A549 (cell line): Measurements from ENCODE around the gene MINDY4. TPM values are rescaled to one million over a fixed set of nuclear protein-coding genes. Genes with fewer than 3 reads are reported as not detected.

Experiments used
- ATAC-seq, 2 experiments: fragments of 200-7000 bp in 1 of 2; fragments of >200 bp in 1 of 2; cut with Nextera tagmentation in 1 of 2; cut with Tn5 transposase in 1 of 2; 3 replicates each; pipeline versions ENCODE4 v1.8.0 to v1.9.1; 2018 to 2020; ENCODE audit warnings: mild to moderate bottlenecking in 1 of 2, moderate library complexity in 1 of 2
- CTCF ChIA-PET: fragments of 300-600 bp; sonication (Branson Sonifier 250); formaldehyde crosslinking; extraction: SDS; loops from one replicate; lab custom pipeline; 2021; ENCODE audit warnings: antibody characterized with exemption, inconsistent platforms; lab: Yijun Ruan, JAX
- POLR2A ChIA-PET: fragments of 350-600 bp; formaldehyde crosslinking; extraction: SDS; loops from one replicate; lab custom pipeline; 2021; ENCODE audit warnings: antibody characterized with exemption, inconsistent platforms; lab: Yijun Ruan, JAX
- DNase-seq, 2 experiments: peaks; one replicate each; pipeline versions ENCODE4 v3.0.0 to v3.0.0-alpha.2; 2011 to 2016; ENCODE audit warnings: low read depth in 1 of 2, low spot score in 1 of 2
- FAIRE-seq: peaks from 2 replicates; lab custom pipeline; 2011; peaks lifted over from hg19 to GRCh38; lab: Jason Lieb, UNC
- H3K27ac ChIP-seq, 2 experiments: fragments of >200 bp; sonication (Bioruptor Twin); formaldehyde crosslinking; 3 replicates each; pipeline ENCODE4 v1.5.1; 2016 to 2017
- H3K4me1 ChIP-seq: fragments of >200 bp; sonication (Bioruptor Twin); formaldehyde crosslinking; 3 replicates; pipeline ENCODE4 v1.6.1; 2016
- H3K4me2 ChIP-seq: fragments of >200 bp; sonication (Bioruptor Twin); formaldehyde crosslinking; 3 replicates; pipeline ENCODE4 v1.6.1; 2016
- H3K4me3 ChIP-seq: fragments of >200 bp; sonication (Bioruptor Twin); formaldehyde crosslinking; 3 replicates; pipeline ENCODE4 v1.5.1; 2016
- H3K9me3 ChIP-seq: fragments of >200 bp; sonication (Bioruptor Twin); formaldehyde crosslinking; 3 replicates; pipeline ENCODE4 v1.6.1; 2016
- ATOH8 ChIP-seq: fragments of 250-450 bp; sonication (Bioruptor Pico); IDR thresholded peaks from 2 replicates; pipeline ENCODE4 v1.5.0; 2020; ENCODE audit warnings: low read depth, mild to moderate bottlenecking, moderate library complexity
- CEBPB ChIP-seq, 2 experiments: fragments of >200 bp in 1 of 2; sonication (Bioruptor Twin) in 1 of 2; formaldehyde crosslinking in 1 of 2; IDR thresholded peaks; 2 replicates each; pipeline ENCODE4 v1.6.1; 2012 to 2016
- CHD2 ChIP-seq: fragments of 150-350 bp; IDR thresholded peaks from 2 replicates; pipeline ENCODE4 v1.6.1; 2014; ENCODE audit warnings: low read length; ENCODE audit not compliant: partially characterized antibody
- CTCF ChIP-seq: fragments of >200 bp; sonication (Bioruptor Twin); formaldehyde crosslinking; IDR thresholded peaks from 3 replicates; pipeline ENCODE4 v1.5.1; 2016
- E2F6 ChIP-seq: IDR thresholded peaks from 2 replicates; pipeline ENCODE4 v1.6.1; 2012; ENCODE audit warnings: low read depth, borderline replicate concordance
- EHMT2 ChIP-seq: fragments of 200-600 bp; sonication (generic); IDR thresholded peaks from 2 replicates; pipeline ENCODE4 v1.6.1; 2016; ENCODE audit warnings: antibody characterized with exemption, low read depth, mild to moderate bottlenecking, moderate library complexity
- ELK1 ChIP-seq: fragments of 150-350 bp; IDR thresholded peaks from 2 replicates; pipeline ENCODE4 v1.6.1; 2014; ENCODE audit warnings: low read depth, mild to moderate bottlenecking, low read length
- HOXA7 ChIP-seq: fragments of 250-450 bp; sonication (Bioruptor Pico); IDR thresholded peaks from 2 replicates; pipeline ENCODE4 v1.5.0; 2020; ENCODE audit warnings: mild to moderate bottlenecking, moderate library complexity
- JUNB ChIP-seq: fragments of >200 bp; sonication (Bioruptor Twin); formaldehyde crosslinking; IDR thresholded peaks from 2 replicates; pipeline ENCODE4 v1.6.1; 2016
- MYC ChIP-seq: IDR thresholded peaks from 2 replicates; pipeline ENCODE4 v1.6.1; 2012; ENCODE audit warnings: mild to moderate bottlenecking, inconsistent platforms, low read length, improper control_type of control experiment, borderline replicate concordance
- NFE2L2 ChIP-seq: fragments of 150-350 bp; conservative IDR thresholded peaks from 2 replicates; pipeline ENCODE4 v1.6.1; 2014; ENCODE audit warnings: low read length
- NR3C1 ChIP-seq: fragments of >200 bp; sonication (Bioruptor Twin); formaldehyde crosslinking; IDR thresholded peaks from 3 replicates; pipeline ENCODE4 v1.6.1; 2017
- PBX3 ChIP-seq: IDR thresholded peaks from 2 replicates; pipeline ENCODE4 v1.6.1; 2012
- RARB ChIP-seq: fragments of 250-450 bp; sonication (Bioruptor Pico); IDR thresholded peaks from 2 replicates; pipeline ENCODE4 v1.8.0; 2021; ENCODE audit warnings: mild to moderate bottlenecking, moderate library complexity
- SREBF2 ChIP-seq: fragments of 450-650 bp; IDR thresholded peaks from 2 replicates; pipeline ENCODE4 v1.6.1; 2014; ENCODE audit warnings: mild to moderate bottlenecking, moderate library complexity
- USF2 ChIP-seq: fragments of 450-650 bp; IDR thresholded peaks from 2 replicates; pipeline ENCODE4 v1.6.1; 2014; ENCODE audit warnings: antibody characterized with exemption
- WGBS: methylation state at CpG from one replicate; pipeline ENCODE4 v1.1.6; 2017; ENCODE audit errors: missing lambda C conversion rate; 5-methylcytosine and 5-hydroxymethylcytosine counted together
- polyA plus RNA-seq, 4 experiments: library from polyadenylated mRNA; depleted of rRNA in 3 of 4; stranded (reverse); fragments of >200 nt; fragmentation: RNase III in 1 of 4; extraction: RNeasy Plus Mini Kit Qiagen cat#74134 plus additional on column Dnase treatment in 1 of 4; gene quantifications; 2 replicates in 3 of 4; 3 replicates in 1 of 4; pipeline ENCODE4 v1.2.3, GENCODE V29; 2011 to 2017

Gene MINDY4
- polyA plus RNA-seq, 2 of the 4 experiments (the other 2 are of a cell fraction) = 1.8 to 3.6 TPM

- H3K4me1 ChIP-seq = no peaks in the 10 kb centered on the region
- DNase-seq (no peak), FAIRE-seq (no peak), ATAC-seq (no peak)
- TF ChIP-seq E2F6 (no peak), SREBF2 (no peak), ATOH8 (CRISPR knock-in tag) (no peak), HOXA7 (CRISPR knock-in tag) (no peak), JUNB (no peak), CEBPB (IDR thresholded peaks at IDR 0.05) (no peak), CTCF (no peak), PBX3 (no peak), ELK1 (no peak), RARB (CRISPR knock-in tag) (no peak), CHD2 (no peak), MYC (no peak), NFE2L2 (no peak), EHMT2 (no peak)
- H3K9me3 ChIP-seq = 0 out of 3 replicates have a peak, but pooled peaks cover 4% of the 10 kb centered on the region
- 60% methylated on average over 7 of the region's 7 CpGs for WGBS
- POLR2A ChIA-PET = no interaction called here
- no peak overlapping the region for H3K4me3 ChIP-seq
- CTCF ChIA-PET = interaction anchor here (1.3 to 1.8 kb wide), 2 partner anchors 52 to 170 kb away, joined by 3 to 6 read pairs; partner anchors contain the start of gene CRHR2
- H3K4me2 ChIP-seq = no peak overlapping the region
- no peak overlapping the region for H3K27ac ChIP-seq
Measured at GRCh38 chr7:30734497-30734896, 36.7 kb upstream of the MINDY4 start.

GRCh38 chr7:30735631-30736030 lies 35.6 kb upstream of the MINDY4 start:
- WGBS = 53% methylated on average over 3 of the region's 3 CpGs
- H3K9me3 ChIP-seq = 0 out of 3 replicates have a peak, but pooled peaks cover 4% of the 10 kb centered on the region
- TF ChIP-seq USF2 = no peak
- H3K4me1 ChIP-seq = no peaks in the 10 kb centered on the region
- CTCF ChIA-PET = interaction anchor here (1.2 to 1.8 kb wide), 2 partner anchors 51 to 53 kb away, joined by 3 to 6 read pairs; partner anchors contain the start of gene CRHR2
- DNase-seq = no peak
- no peak overlapping the region for H3K4me2 ChIP-seq
- FAIRE-seq = no peak
- POLR2A ChIA-PET = no interaction called here
- ATAC-seq = no peak
- no peak overlapping the region for H3K4me3 ChIP-seq
- H3K27ac ChIP-seq = no peak overlapping the region

- no peak for DNase-seq
- Histone ChIP-seq H3K4me1 (no peaks in the 10 kb centered on the region), H3K9me3 (0 out of 3 replicates have a peak, but pooled peaks cover 4% of the 10 kb centered on the region), H3K27ac (no peak overlapping the region)
- ChIA-PET POLR2A (no interaction called here), CTCF (interaction anchor here (0.9 to 1.2 kb wide), 2 partner anchors 35 to 51 kb away, joined by 3 read pairs; no protein-coding TSS in a partner anchor)
- no peak for TF ChIP-seq NR3C1
- TF ChIP-seq, all 56 proteins: peak for 0
- 43% methylated on average over 4 of the region's 4 CpGs for WGBS
- Histone ChIP-seq H3K4me2 (no peak overlapping the region), H3K4me3 (no peak overlapping the region)
- FAIRE-seq = no peak
- ATAC-seq = no peak
Measured at GRCh38 chr7:30736291-30736690, 34.9 kb upstream of the MINDY4 start.
